HG03460 (cell line): ENCODE results near the gene CRELD2.

Experiments used
- ATAC-seq: cut with Tn5 transposase; IDR thresholded peaks from one replicate; pipeline ENCODE4 v1.9.1; 2021; ENCODE audit not compliant: unreplicated experiment

Gene CRELD2

GRCh38 chr22:49966041-49966773, 47.8 kb downstream of the CRELD2 start:
- ATAC-seq = no peak

GRCh38 chr22:49966774-49967705, 48.6 kb downstream of the CRELD2 start:
- no peak for ATAC-seq

DNA sequence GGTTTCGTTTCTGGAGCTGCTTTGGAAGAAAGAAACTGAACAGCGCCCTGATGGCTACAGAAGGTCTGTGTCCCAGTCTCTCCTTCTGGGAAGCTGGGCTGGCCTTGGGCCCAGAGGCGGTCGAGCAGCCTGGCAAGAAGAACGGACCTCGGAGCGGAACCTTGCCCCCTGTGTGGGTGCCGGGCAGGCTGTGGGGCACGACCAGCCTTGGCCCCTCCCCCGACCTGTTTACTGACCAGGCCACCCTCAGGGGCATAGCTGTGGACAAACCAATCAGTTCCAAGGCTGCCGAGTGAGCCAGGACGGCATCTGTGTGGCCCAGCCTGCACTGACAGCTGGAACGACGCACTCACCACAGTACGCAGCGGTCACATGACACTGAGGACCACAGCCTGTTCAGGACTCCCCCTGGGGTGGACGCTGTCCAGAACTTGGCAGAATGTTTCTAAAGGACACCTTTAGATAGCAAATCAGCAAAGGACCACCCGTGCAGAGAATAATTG, 49.3 kb downstream of the CRELD2 start:
- no peak for ATAC-seq

GRCh38 chr22:49968313-49968830, 49.9 kb downstream of the CRELD2 start:
- no peak for ATAC-seq

DNA sequence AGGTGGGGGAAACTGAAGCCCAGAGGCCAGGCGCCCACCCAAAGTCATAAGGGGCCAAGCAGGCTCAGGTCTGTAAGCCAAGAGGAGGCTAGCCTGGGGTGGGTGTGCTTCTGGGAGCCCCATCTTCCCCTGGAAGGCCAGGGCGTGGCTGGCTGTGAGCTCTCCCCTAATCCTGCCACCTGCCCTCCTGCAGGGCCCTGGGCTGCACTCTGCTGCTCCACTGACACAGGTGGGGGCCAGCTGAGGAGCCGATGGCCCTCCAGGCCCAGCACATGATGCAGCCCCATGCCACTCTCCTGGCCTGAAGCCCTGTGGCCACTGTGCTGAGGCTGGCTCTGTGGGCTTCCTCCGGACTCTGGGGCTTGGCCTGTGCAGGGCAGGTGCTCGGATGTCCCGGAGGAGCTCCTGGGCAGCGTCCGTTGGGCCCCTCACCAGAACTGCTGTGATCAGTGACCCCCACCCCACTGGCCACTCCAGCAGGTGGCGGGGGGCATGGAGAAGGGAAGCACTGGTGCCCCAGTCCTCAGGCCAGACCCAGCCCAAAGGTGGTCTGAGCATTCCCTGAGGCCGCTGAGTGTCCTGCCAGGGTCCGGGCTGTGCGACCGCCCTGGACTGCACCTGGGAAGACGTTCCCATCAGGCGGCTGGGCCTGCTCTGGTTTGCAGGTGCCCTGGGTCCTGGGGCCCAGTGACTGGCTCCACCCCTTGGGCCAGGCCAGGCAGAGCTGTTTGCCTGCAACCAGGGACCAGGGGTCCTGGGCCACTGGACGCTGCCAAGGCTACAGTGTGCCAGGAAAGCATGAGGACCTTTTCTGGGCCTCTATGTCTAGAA, 50.6 kb downstream of the CRELD2 start:
- no peak for ATAC-seq

DNA sequence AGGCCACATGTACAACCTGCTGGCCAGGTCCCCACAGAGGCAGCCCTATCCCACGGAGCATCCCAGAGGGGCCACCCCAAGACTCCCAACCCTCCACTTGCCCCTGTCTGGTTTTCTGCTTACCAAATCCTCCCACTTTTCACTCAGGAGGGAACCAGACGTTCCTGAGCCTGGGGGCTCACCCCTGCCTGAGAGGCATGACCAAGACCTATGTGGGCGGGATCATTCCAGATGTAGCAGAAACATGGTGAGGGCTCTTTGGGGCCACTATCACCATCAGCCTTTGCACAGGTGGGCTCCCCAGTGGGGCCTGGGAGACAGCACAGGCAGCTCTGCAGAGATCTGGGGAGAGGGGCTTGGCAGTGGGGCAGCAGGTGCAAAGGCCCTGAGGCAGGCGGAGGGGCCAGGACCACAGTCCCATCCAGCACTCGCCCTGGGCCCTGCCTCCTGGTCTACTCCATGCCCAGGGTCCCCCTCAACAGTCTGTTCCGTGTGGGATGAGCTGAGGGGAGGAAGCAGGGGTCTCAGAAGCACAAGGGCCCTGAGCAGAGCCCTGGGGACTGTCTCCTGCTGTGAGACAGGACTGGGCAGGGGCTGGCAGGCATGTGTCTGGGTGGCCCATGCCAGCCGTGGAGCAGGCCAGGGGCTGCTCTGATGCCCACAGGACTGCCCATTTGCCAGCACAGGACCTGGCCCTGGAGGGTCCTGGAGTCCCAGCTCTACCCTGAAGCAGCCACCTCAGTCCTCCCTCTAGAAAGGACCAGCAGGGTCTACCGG, 51.5 kb downstream of the CRELD2 start:
- ATAC-seq = no peak

DNA sequence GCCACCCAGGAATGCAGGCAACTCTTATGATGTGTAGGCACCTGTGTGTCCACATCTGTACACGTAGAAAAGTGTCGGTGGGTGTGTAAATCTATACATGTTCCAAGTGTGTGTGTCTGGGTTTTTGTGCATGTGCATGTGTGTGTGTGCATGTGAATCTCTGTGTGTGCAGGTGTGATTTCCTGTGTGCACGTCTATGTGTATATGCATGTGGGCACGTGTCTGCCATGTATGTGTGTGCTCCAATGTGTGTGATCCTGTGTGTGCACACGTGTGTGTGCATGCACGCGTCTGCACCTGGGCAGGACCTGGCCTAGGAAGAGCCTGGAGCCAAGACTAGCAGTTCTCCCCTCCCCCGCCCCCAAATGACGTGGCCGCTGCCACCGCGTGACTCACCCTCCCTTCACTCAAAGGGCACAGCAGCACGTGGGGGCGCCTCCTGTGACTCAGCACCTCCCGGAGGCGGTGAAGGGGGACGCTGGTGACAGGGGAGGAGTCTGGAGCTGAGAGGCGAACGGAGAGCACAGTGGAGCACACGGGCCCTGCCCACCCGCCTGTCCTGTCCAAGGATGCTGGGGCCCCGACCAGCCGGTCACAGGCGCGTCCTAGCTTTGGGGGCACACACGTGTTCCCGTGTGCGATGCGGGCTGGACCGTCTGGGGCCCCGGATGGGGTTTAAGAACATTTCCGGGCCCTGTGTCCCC, 52.2 kb downstream of the CRELD2 start:
- peak; percentile 68 for ATAC-seq

DNA sequence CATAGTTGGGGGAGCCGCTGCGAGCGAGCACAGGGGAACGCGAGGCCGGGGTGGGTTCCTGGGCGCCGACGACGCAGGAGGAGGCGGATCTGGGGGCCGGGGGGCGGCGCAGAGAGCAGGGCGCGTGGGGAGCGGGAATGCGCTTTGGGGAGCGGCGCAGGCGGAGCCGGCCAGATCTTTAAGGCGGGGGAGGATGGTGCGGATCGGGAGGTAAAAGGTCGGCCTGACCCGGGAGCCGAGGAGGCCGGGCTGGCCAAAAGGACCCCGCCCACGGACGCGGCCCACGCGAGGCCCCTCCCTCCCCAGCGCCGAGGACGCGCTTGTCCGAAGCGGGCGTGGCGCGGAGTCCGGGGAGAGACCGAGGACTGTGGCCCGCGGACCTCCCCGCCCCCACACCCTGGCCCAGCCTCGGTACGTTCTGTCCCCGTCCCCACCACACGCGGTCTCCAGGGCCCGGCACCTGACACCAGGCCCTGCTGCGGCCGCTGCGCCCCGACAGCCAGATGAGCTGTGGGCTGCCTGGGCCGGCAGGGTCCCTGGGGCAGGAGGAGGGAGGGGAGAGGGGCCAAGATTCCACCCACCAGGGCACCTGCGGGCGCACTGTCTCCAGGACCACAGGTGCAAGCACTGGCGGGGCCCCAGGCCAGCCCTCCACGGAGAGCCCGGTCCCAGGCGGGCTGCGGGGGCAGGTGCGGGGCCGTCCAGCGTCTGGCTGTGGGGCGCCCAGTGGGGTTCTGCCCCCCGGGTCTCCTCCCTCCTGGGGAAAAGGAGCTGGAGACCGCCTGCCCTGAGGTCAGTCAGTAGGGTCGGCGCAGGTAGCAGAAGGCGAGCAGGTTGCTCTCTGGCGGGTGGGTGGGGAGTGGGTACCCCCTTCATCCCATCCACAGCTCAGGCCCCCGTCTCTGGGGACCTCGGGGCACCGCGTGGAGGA, 53.1 kb downstream of the CRELD2 start:
- ATAC-seq = peak; percentile 24

- no peak for ATAC-seq
These were observed 54.0 kb downstream of the CRELD2 start for GRCh38 chr22:49972163-49973017.

- no peak for ATAC-seq
These were observed 54.9 kb downstream of the CRELD2 start for GRCh38 chr22:49973018-49973961.

GRCh38 chr22:49975543-49976389, 57.3 kb downstream of the CRELD2 start:
- ATAC-seq = no peak

DNA sequence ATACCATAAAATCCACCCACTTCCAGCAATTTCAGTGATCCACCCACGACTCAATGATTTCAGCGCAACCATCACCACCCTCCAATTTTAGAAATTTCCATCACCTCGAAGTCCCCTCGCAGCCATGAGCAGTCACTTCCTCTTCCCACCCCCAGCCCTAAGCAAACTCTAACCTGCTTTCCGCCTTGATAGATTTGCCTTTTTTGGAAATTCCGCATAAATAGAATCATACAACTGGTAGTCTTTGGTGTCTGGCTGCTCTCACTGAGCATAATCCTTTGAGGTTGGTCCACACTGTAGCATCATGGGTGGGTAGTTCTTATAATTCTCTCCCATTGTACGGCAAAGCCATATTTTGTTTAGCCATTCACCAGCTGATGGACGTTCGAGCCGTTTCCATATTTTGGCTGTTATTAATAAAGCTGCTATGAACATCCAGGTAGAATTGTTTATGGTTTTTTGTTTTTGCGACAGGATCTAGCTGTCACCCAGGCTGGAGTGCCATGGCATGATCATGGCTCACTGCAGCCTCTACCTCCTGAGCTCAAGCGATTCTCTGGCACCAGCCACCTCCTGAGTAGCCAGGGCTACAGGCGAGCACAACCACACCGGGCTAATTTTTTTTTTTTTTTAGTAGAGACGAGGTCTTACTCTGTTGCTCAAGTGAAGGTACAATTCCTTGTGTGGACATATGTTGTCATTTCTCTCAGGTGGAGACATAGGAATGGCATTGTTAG, 58.2 kb downstream of the CRELD2 start:
- no peak for ATAC-seq
